ENCODE results near the gene HSPE1.
"Not testable (repeated sequence)": the region's sequence is repeated elsewhere in the genome, so short reads cannot be mapped to it uniquely, and the experiment has no call there.

Gene HSPE1

GRCh38 chr2:197484248-197484647, 15.9 kb upstream of the HSPE1 start:
- H3K4me1 Mint-ChIP-seq (ENCODE audit: low read depth); H3K27me3 Mint-ChIP-seq (ENCODE audit: low read depth); H3K9me3 Mint-ChIP-seq; H3K27ac Mint-ChIP-seq; H3K4me3 Mint-ChIP-seq: not testable (repeated sequence)
- H3K36me3 Mint-ChIP-seq (ENCODE audit: low read depth), result peaks cover 52% of the 10 kb centered on the region

DNA sequence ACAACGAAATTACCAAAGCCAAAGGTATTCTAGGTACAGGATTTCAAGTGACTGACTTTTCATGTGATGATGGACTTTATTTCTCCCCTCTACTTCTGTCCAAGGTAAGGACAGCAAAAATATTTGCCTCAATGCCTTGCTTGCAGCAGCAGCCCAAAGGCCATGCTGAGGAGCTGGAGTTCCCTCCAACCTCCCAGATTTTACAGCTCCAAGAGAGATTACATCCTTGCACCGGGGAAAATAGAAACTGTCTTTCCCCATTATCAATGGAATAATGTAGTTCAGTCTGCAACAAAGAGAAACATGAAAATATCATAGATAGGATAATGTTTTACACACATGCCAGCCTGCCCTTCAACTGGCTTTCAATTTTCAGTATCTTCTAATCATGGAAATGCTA, 14.0 kb upstream of the HSPE1 start:
- H3K4me1 Mint-ChIP-seq (ENCODE audit: low read depth), result peaks cover 7% of the 10 kb centered on the region
- no peak overlapping the region for H3K4me3 Mint-ChIP-seq
- H3K9me3 Mint-ChIP-seq, result peaks cover 10% of the 10 kb centered on the region
- H3K27me3 Mint-ChIP-seq (ENCODE audit: low read depth), result no peaks in the 10 kb centered on the region
- H3K36me3 Mint-ChIP-seq (ENCODE audit: low read depth), result peaks cover 62% of the 10 kb centered on the region
- H3K27ac Mint-ChIP-seq, result no peak overlapping the region

GRCh38 chr2:197487385-197487784, 12.8 kb upstream of the HSPE1 start:
- Mint-ChIP-seq H3K36me3 (ENCODE audit: low read depth) (peaks cover 69% of the 10 kb centered on the region), H3K9me3 (peaks cover 10% of the 10 kb centered on the region), H3K4me3 (no peak overlapping the region), H3K27ac (no peak overlapping the region), H3K27me3 (ENCODE audit: low read depth) (no peaks in the 10 kb centered on the region), H3K4me1 (ENCODE audit: low read depth) (peaks cover 7% of the 10 kb centered on the region)

DNA sequence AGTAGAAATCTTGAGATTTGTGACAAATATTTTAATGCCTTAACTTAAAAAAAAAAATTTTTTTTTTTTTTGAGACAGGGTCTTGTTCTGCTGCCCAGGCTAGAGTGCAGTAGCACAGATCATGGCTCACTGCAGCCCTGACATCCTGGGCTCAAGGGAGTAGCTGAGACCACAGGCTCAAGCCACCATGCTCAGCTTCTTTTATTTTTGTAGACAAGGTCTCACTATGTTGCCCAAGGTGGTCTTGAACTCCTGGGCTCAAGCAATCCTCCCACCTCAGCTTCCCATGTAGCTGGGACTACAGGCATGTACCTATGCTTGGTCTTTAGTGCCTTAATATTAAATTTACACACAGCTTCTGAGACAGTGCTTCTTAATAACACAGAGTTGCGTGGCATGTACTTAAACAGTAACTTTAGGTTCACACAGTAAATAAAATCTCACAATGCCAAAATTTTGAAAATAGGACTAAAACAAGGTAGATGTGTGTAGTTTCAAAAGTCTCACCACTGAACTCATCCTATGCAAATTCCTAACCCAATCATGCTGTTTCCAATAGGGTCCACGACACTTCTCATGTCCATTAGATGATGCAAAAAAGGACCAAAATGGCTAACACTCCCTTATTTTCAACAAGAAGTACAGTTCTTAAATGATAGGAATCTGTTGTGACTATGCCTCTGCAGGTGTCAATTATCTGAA, 4.6 kb upstream of the HSPE1 start:
- Mint-ChIP-seq H3K4me1 (ENCODE audit: low read depth) (peaks cover 41% of the 10 kb centered on the region), H3K4me3 (no peak overlapping the region), H3K27ac (no peak overlapping the region), H3K36me3 (ENCODE audit: low read depth) (peaks cover 53% of the 10 kb centered on the region), H3K9me3 (no peaks in the 10 kb centered on the region), H3K27me3 (ENCODE audit: low read depth) (no peaks in the 10 kb centered on the region)

- peak overlapping the region; percentile 21 for H3K27ac Mint-ChIP-seq
- no peaks in the 10 kb centered on the region for H3K27me3 Mint-ChIP-seq (ENCODE audit: low read depth)
- no peaks in the 10 kb centered on the region for H3K9me3 Mint-ChIP-seq
- peaks cover 45% of the 10 kb centered on the region for H3K4me1 Mint-ChIP-seq (ENCODE audit: low read depth)
- H3K36me3 Mint-ChIP-seq (ENCODE audit: low read depth), result peaks cover 49% of the 10 kb centered on the region
- H3K4me3 Mint-ChIP-seq, result peak overlapping the region; percentile 92
These were observed 3.5 kb upstream of the HSPE1 start for GRCh38 chr2:197496695-197497094.

DNA sequence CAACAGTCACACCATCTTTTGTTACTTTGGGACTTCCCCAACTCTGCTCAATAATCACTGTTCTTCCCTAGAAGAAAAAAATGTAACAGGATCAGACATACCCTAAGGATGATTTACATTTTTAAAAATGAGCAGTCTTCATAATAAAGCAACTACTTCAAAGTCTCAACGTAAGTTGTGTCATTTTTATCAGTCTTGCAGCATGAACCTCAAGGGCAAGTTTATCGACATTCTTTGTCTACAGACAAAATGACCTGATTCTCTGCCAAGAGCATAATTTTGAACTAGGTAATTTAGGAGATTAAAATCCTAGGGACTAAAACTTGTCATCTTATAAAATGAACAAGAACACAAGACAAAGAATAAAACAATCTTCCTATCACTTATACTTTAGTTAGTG, 2.9 kb upstream of the HSPE1 start:
- peak overlapping the region; percentile 57 for H3K27ac Mint-ChIP-seq
- peaks cover 51% of the 10 kb centered on the region for H3K36me3 Mint-ChIP-seq (ENCODE audit: low read depth)

GRCh38 chr2:197498235-197498936, 1.8 kb upstream of the HSPE1 start:
- H3K9me3 Mint-ChIP-seq, result no peaks in the 10 kb centered on the region
- no peaks in the 10 kb centered on the region for H3K27me3 Mint-ChIP-seq (ENCODE audit: low read depth)
- H3K36me3 Mint-ChIP-seq (ENCODE audit: low read depth), result peaks cover 48% of the 10 kb centered on the region
- H3K27ac Mint-ChIP-seq, result peak overlapping the region; percentile 98
- peaks cover 53% of the 10 kb centered on the region for H3K4me1 Mint-ChIP-seq (ENCODE audit: low read depth)
- peak overlapping the region; percentile 92 for H3K4me3 Mint-ChIP-seq

More for the DNA sequence above, 2.9 kb upstream of the HSPE1 start:
- Mint-ChIP-seq H3K4me3 (peak overlapping the region; percentile 92), H3K4me1 (ENCODE audit: low read depth) (peaks cover 51% of the 10 kb centered on the region), H3K9me3 (no peaks in the 10 kb centered on the region), H3K27me3 (ENCODE audit: low read depth) (no peaks in the 10 kb centered on the region)

DNA sequence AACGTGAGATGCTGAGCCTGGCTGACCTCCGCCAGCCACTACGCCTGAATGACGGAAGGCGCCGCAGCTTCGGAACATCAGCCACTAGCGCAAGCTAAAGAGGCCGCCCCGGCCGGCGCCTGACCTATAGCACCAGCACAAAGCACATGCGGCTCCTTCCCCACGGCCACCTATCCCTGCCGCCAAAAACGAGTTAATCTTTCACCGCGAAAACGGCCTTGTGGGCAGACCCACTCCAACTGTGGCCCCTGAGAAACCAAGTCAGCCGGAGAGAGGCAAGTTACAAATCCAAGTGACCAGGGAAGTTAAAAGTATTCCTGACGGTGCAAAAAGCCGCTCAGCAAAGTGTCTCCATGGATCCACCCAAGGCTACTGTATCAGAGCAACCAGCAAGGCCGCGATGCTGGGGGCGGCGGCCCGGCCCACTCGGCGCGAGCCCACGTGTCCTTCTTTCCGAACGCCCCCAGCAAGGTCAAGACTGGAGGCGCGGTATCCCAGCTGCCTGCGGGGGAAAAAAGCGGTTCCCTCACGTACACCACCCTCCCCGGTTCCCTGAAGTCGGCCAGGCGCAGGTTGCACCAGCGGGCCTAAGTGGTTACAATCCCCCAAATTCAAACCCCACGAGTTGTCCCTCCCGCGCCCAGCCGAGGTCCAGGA, 1.1 kb upstream of the HSPE1 start:
- peak overlapping the region; percentile 98 for H3K27ac Mint-ChIP-seq
- no peaks in the 10 kb centered on the region for H3K9me3 Mint-ChIP-seq
- H3K4me1 Mint-ChIP-seq (ENCODE audit: low read depth), result peaks cover 52% of the 10 kb centered on the region
- H3K4me3 Mint-ChIP-seq, result peak overlapping the region; percentile 92
- peaks cover 49% of the 10 kb centered on the region for H3K36me3 Mint-ChIP-seq (ENCODE audit: low read depth)
- no peaks in the 10 kb centered on the region for H3K27me3 Mint-ChIP-seq (ENCODE audit: low read depth)

GRCh38 chr2:197500503-197501131, 438 bp downstream of the HSPE1 start:
- H3K4me3 Mint-ChIP-seq, result peak overlapping the region; percentile 92
- no peaks in the 10 kb centered on the region for H3K9me3 Mint-ChIP-seq
- H3K27me3 Mint-ChIP-seq (ENCODE audit: low read depth), result no peaks in the 10 kb centered on the region
- peak overlapping the region; percentile 98 for H3K27ac Mint-ChIP-seq
- peaks cover 43% of the 10 kb centered on the region for H3K36me3 Mint-ChIP-seq (ENCODE audit: low read depth)
- peaks cover 48% of the 10 kb centered on the region for H3K4me1 Mint-ChIP-seq (ENCODE audit: low read depth)

GRCh38 chr2:197502201-197502600, 2.0 kb downstream of the HSPE1 start:
- Mint-ChIP-seq H3K36me3 (ENCODE audit: low read depth) (peaks cover 30% of the 10 kb centered on the region), H3K27ac (peak overlapping the region; percentile 32), H3K4me1 (ENCODE audit: low read depth) (peaks cover 32% of the 10 kb centered on the region), H3K9me3 (no peaks in the 10 kb centered on the region), H3K27me3 (ENCODE audit: low read depth) (no peaks in the 10 kb centered on the region), H3K4me3 (peak overlapping the region; percentile 66)

DNA sequence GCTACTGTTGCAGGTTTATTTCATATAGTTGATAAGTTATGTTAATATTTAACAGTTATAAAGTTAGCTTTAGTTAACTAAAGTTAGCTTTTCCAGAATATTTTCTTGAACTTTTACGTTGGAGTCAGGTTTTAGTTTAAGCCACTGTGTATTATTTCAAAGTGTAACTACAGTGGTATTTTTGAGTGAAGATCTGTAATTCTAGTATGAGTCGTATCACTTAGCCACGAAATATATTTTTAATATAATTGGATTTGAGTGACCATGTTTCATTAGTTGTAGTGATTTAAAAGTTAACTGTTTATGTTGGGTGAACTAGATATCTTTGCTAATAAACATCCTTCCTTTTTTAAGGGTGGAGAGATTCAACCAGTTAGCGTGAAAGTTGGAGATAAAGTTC, 2.5 kb downstream of the HSPE1 start:
- H3K4me1 Mint-ChIP-seq (ENCODE audit: low read depth), result peaks cover 27% of the 10 kb centered on the region
- H3K4me3 Mint-ChIP-seq, result no peak overlapping the region
- no peaks in the 10 kb centered on the region for H3K27me3 Mint-ChIP-seq (ENCODE audit: low read depth)
- H3K9me3 Mint-ChIP-seq, result no peaks in the 10 kb centered on the region
- peak overlapping the region; percentile 26 for H3K27ac Mint-ChIP-seq
- H3K36me3 Mint-ChIP-seq (ENCODE audit: low read depth), result peaks cover 25% of the 10 kb centered on the region

DNA sequence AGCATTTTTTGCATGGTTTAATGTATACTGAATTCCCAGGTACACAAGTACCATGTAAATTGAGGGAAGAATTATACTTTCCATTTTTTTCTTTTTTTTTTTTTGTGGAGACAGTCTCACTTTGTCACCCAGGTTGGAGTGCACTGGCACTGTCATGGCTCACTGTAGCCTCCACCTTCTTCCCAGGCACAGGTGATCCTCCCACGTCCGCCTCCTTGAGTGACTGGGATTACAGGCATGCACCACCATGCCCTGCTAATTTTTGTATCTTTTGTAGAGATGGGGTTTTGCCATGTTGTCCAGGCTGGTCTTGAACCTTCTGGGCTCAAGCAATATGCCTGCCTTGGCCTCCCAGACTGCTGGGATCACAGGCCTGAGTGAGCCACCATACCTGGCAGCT, 3.8 kb downstream of the HSPE1 start:
- Mint-ChIP-seq H3K4me1 (ENCODE audit: low read depth) (peaks cover 20% of the 10 kb centered on the region), H3K4me3 (no peak overlapping the region), H3K36me3 (ENCODE audit: low read depth) (peaks cover 17% of the 10 kb centered on the region), H3K27ac (no peak overlapping the region), H3K27me3 (ENCODE audit: low read depth) (no peaks in the 10 kb centered on the region), H3K9me3 (no peaks in the 10 kb centered on the region)

DNA sequence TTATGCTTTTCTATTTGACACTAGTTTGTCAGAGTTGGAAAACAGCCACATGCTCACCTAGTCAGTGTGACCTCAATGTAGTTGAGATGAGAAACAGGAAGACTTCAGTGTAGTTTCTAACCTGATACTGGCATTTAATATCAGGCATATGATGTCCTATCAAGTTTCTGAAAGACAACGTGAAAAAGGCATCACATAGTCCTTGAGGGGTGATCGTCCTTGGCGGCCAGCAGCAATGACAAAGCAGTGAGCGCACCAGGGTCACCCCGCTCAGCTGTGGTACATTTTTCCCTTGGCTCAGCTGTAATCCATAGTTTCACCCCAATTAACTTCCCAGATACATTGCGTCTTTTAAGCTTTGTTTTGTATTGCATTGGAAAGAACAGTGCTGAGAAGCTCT, 4.3 kb downstream of the HSPE1 start:
- H3K9me3 Mint-ChIP-seq, result no peaks in the 10 kb centered on the region
- H3K4me1 Mint-ChIP-seq (ENCODE audit: low read depth), result peaks cover 20% of the 10 kb centered on the region
- no peaks in the 10 kb centered on the region for H3K27me3 Mint-ChIP-seq (ENCODE audit: low read depth)
- H3K27ac Mint-ChIP-seq, result no peak overlapping the region
- H3K4me3 Mint-ChIP-seq, result no peak overlapping the region
- peaks cover 16% of the 10 kb centered on the region for H3K36me3 Mint-ChIP-seq (ENCODE audit: low read depth)

DNA sequence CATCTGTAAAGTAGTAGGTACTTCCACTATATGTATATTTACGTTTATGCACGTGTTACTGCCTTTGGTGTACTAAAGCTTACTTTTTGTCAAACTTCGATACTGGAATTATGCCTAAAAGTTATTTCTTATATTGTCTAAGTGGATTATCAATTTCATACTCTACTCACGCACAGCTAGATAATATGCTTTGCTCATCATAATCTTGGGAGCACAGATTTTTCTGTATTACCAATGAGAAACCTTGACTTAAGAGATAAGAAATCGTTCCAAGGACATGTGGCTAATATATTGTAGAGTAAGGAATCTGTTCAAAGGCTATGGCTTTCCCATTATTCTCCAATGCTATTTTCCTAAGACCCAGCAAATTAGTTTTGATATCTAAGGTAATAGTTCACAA, 6.5 kb downstream of the HSPE1 start:
- H3K4me3 Mint-ChIP-seq, result no peak overlapping the region
- no peaks in the 10 kb centered on the region for H3K27me3 Mint-ChIP-seq (ENCODE audit: low read depth)
- H3K36me3 Mint-ChIP-seq (ENCODE audit: low read depth), result peaks cover 12% of the 10 kb centered on the region
- peaks cover 18% of the 10 kb centered on the region for H3K4me1 Mint-ChIP-seq (ENCODE audit: low read depth)
- no peaks in the 10 kb centered on the region for H3K9me3 Mint-ChIP-seq
- no peak overlapping the region for H3K27ac Mint-ChIP-seq

Data from T-helper 1 cell treated with Interleukin-12 subunit alpha and Interleukin-12 subunit beta and Interleukin-4 antibody, amounts not matched to agents 30 μg/mL and 1 μg/mL, for 36 hours (primary cell).